Measurements from ENCODE around the gene DCAF11. TPM values are rescaled to one million over a fixed set of nuclear protein-coding genes. Genes with fewer than 3 reads are reported as not detected.

DCAF11 gene
- total RNA-seq, 1 donor from 2014 or later = 66.5 TPM

DNA sequence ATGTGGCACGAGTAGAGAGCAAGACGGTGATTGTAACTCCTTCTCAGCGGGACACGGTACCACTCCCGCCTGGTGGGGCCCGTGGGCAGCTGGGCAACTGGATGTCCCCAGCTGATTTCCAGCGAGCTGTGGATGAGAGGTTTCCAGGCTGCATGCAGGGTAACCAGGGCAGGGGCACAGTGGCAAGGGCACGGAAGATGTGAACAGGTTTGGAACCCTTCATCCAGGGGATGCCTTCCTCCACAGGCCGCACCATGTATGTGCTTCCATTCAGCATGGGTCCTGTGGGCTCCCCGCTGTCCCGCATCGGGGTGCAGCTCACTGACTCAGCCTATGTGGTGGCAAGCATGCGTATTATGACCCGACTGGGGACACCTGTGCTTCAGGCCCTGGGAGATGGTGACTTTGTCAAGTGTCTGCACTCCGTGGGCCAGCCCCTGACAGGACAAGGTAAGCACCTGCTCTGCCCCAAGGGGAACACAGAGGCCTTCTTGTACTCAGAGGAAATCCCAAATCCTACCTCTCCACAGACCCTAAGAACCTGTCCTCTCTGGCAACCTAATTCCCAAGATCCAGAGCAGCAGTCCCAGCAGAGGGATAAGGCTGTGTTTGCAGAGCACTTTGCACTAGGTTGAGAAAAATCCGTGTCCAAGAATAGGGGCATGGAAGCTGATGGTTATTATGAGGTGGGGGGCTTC is 16.2 kb upstream of the DCAF11 start:
- H4K20me1 ChIP-seq (ENCODE audit: low read depth) = no peaks in the 10 kb centered on the region
- peaks cover 17% of the 10 kb centered on the region for H3F3A ChIP-seq (ENCODE audit: low read depth)
- no peak overlapping the region for H3K27ac ChIP-seq
- Mint-ChIP-seq H3K4me1 (peaks cover 16% of the 10 kb centered on the region), H3K27me3 (ENCODE audit: insufficient read depth, low read depth) (peaks cover 14% of the 10 kb centered on the region), H3K36me3 (no peaks in the 10 kb centered on the region), H3K9me3 (no peaks in the 10 kb centered on the region), H3K27ac (no peak overlapping the region), H3K4me3 (no peak overlapping the region)
- no peaks in the 10 kb centered on the region for H3K9me3 ChIP-seq (ENCODE audit: low read depth)
- peaks cover 10% of the 10 kb centered on the region for H3K4me1 ChIP-seq
- TF ChIP-seq EZH2phosphoT487 (IDR thresholded peaks at IDR 0.05) (no peak), EZH2 (IDR thresholded peaks at IDR 0.05) (no peak)
- TF ChIP-seq, protein P1, sequence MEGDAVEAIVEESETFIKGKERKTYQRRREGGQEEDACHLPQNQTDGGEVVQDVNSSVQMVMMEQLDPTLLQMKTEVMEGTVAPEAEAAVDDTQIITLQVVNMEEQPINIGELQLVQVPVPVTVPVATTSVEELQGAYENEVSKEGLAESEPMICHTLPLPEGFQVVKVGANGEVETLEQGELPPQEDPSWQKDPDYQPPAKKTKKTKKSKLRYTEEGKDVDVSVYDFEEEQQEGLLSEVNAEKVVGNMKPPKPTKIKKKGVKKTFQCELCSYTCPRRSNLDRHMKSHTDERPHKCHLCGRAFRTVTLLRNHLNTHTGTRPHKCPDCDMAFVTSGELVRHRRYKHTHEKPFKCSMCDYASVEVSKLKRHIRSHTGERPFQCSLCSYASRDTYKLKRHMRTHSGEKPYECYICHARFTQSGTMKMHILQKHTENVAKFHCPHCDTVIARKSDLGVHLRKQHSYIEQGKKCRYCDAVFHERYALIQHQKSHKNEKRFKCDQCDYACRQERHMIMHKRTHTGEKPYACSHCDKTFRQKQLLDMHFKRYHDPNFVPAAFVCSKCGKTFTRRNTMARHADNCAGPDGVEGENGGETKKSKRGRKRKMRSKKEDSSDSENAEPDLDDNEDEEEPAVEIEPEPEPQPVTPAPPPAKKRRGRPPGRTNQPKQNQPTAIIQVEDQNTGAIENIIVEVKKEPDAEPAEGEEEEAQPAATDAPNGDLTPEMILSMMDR (IDR thresholded peaks at IDR 0.05) = no peak
- H2AFZ ChIP-seq (replicated peaks) = no peak overlapping the region
- H3K36me3 ChIP-seq = no peaks in the 10 kb centered on the region
- DNase-seq (ENCODE audit: low spot score) = no peak
- H3K4me2 ChIP-seq = no peak overlapping the region
- H3K9ac ChIP-seq = no peak overlapping the region
- no peak overlapping the region for H3K4me3 ChIP-seq
- no peaks in the 10 kb centered on the region for H3K79me2 ChIP-seq (ENCODE audit: low read depth)
- H3K27me3 ChIP-seq = no peaks in the 10 kb centered on the region

DNA sequence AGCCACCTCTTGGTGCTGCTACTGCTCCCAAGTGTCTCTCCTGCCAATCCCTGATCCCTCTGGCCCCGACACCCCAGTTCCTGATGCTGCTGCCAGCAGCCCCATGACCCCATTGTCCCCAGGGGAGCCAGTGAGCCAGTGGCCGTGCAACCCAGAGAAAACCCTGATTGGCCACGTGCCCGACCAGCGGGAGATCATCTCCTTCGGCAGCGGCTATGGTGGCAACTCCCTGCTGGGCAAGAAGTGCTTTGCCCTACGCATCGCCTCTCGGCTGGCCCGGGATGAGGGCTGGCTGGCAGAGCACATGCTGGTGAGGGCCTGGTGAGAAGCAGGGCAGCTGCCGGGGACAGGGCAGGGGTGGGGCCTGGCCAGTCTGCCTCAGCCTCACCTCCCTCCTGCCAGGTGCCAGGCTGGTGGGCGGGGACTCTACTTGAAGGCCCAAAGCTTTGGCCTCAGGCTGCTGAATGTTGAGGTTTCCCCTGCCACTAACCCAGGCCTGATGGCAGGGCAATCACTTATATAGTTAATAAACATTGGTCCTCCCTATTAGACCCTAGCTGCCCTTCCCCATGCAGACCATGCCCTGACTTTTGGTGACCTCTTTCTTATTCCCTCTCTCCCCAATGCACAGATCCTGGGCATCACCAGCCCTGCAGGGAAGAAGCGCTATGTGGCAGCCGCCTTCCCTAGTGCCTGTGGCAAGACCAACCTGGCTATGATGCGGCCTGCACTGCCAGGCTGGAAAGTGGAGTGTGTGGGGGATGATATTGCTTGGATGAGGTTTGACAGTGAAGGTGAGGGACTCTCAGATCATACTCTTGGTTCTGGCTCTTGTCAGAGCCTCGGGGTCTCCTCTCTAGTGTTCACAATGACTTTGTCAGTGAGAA is 15.4 kb upstream of the DCAF11 start:
- no peaks in the 10 kb centered on the region for H3K27me3 ChIP-seq
- H3K27me3 Mint-ChIP-seq (ENCODE audit: insufficient read depth, low read depth) = peaks cover 12% of the 10 kb centered on the region

DNA sequence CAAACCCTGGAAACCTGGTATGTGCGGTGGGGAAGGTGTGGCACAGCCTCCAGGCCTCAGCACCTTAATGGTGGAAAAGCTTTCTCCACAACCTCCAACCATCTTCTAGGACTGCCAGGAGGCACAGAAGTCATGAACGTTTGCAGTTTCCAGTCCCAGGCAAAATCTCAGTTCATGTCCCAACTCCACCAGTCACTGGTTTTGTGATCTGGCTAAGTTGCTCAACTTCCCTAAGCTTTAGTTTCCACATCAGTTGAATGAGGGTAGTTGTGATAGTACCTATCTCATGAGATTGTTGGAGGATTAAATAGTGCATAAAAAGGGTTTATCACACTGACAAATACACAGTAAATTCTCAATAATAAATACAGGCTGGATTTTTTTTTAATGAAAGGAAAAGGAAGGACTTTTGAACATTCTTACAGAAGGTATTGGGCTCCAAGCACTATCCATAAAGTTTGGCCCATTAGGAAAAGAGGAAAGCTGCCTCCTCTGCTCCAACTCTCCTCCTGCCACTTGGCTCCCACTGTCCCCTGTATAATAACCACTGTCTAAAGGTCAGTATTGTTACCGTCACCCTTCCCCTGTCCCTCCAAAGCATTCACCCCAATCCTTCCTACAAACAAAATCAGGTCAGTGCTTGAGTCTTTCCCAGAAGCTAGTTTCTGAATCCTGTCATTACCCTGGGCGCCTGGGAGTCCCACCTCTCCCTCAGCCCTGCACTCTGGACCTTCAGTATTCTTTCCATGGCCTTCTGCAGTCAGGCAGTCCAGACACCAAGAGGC is 14.2 kb upstream of the DCAF11 start:
- H3K4me2 ChIP-seq = no peak overlapping the region
- H3K4me1 Mint-ChIP-seq = peaks cover 8% of the 10 kb centered on the region

More for the DNA sequence above, 15.4 kb upstream of the DCAF11 start:
- Histone ChIP-seq H3K27ac (no peak overlapping the region), H3K79me2 (ENCODE audit: low read depth) (no peaks in the 10 kb centered on the region), H3F3A (ENCODE audit: low read depth) (peaks cover 12% of the 10 kb centered on the region), H3K4me1 (peaks cover 10% of the 10 kb centered on the region), H3K9me3 (ENCODE audit: low read depth) (no peaks in the 10 kb centered on the region), H3K9ac (no peak overlapping the region), H3K36me3 (no peaks in the 10 kb centered on the region), H3K4me2 (no peak overlapping the region), H4K20me1 (ENCODE audit: low read depth) (no peaks in the 10 kb centered on the region), H3K4me3 (no peak overlapping the region), H2AFZ (replicated peaks) (no peak overlapping the region)
- no peaks in the 10 kb centered on the region for H3K36me3 Mint-ChIP-seq
- no peak overlapping the region for H3K27ac Mint-ChIP-seq
- no peak for DNase-seq (ENCODE audit: low spot score)
- TF ChIP-seq EZH2phosphoT487 (IDR thresholded peaks at IDR 0.05) = no peak
- TF ChIP-seq, protein P1 (IDR thresholded peaks at IDR 0.05) = no peak
- no peak for TF ChIP-seq EZH2 (IDR thresholded peaks at IDR 0.05)
- no peaks in the 10 kb centered on the region for H3K9me3 Mint-ChIP-seq
- H3K4me3 Mint-ChIP-seq = no peak overlapping the region
- peaks cover 13% of the 10 kb centered on the region for H3K4me1 Mint-ChIP-seq

More for the DNA sequence above, 14.2 kb upstream of the DCAF11 start:
- no peak overlapping the region for H3K9ac ChIP-seq
- no peak for DNase-seq (ENCODE audit: low spot score)
- no peaks in the 10 kb centered on the region for H3K36me3 ChIP-seq
- no peak overlapping the region for H3K27ac ChIP-seq
- H3K27me3 ChIP-seq = no peaks in the 10 kb centered on the region
- H3F3A ChIP-seq (ENCODE audit: low read depth) = peaks cover 6% of the 10 kb centered on the region
- H3K27ac Mint-ChIP-seq = no peak overlapping the region
- no peak overlapping the region for H3K4me3 Mint-ChIP-seq
- no peaks in the 10 kb centered on the region for H3K36me3 Mint-ChIP-seq
- peaks cover 5% of the 10 kb centered on the region for H3K4me1 ChIP-seq
- no peak overlapping the region for H2AFZ ChIP-seq (replicated peaks)
- H4K20me1 ChIP-seq (ENCODE audit: low read depth) = no peaks in the 10 kb centered on the region
- H3K9me3 ChIP-seq (ENCODE audit: low read depth) = no peaks in the 10 kb centered on the region
- H3K9me3 Mint-ChIP-seq = no peaks in the 10 kb centered on the region
- no peak overlapping the region for H3K4me3 ChIP-seq
- H3K27me3 Mint-ChIP-seq (ENCODE audit: insufficient read depth, low read depth) = peaks cover 8% of the 10 kb centered on the region
- H3K79me2 ChIP-seq (ENCODE audit: low read depth) = no peaks in the 10 kb centered on the region
- TF ChIP-seq, protein P1 (IDR thresholded peaks at IDR 0.05) = no peak
- TF ChIP-seq EZH2 (IDR thresholded peaks at IDR 0.05) (no peak), EZH2phosphoT487 (IDR thresholded peaks at IDR 0.05) (no peak)

Data from neural progenitor cell (in vitro differentiated cells).